Mononuclear cell (primary cell): ENCODE measurements around the gene SLC39A11. TPM values are rescaled to one million over a fixed set of nuclear protein-coding genes. Genes with fewer than 3 reads are reported as not detected.
"Not testable (repeated sequence)": the region's sequence is repeated elsewhere in the genome, so short reads cannot be mapped to it uniquely, and the experiment has no call there.

ENCODE experiments used
- H3K27me3 ChIP-seq: 2 replicates; pipeline ENCODE4 v1.6.0; 2011; ENCODE audit warnings: low read length, control low read depth; ENCODE audit not compliant: insufficient read depth
- H3K4me1 ChIP-seq: 2 replicates; pipeline ENCODE4 v1.5.1; 2011; ENCODE audit warnings: mild to moderate bottlenecking, low read length, control low read depth; ENCODE audit not compliant: insufficient read depth
- H3K4me3 ChIP-seq: 2 replicates; pipeline ENCODE4 v1.5.1; 2011; ENCODE audit warnings: mild to moderate bottlenecking, low read length, moderate library complexity
- H3K9me3 ChIP-seq: 2 replicates; pipeline ENCODE4 v1.5.1; 2011; ENCODE audit warnings: low read depth, mild to moderate bottlenecking, control low read depth, low read length
- total RNA-seq: library from RNA; depleted of rRNA; stranded (reverse); fragments of >200 nt; gene quantifications from one replicate; pipeline ENCODE4 v1.2.3, GENCODE V29; 2012

SLC39A11 gene
- total RNA-seq, 1 donor = 14.4 TPM

GRCh38 chr17:72998343-72998742 is 94.1 kb downstream of the SLC39A11 start:
- H3K9me3 ChIP-seq = no peaks in the 10 kb centered on the region
- H3K4me1 ChIP-seq = no peaks in the 10 kb centered on the region
- no peak overlapping the region for H3K4me3 ChIP-seq
- no peaks in the 10 kb centered on the region for H3K27me3 ChIP-seq

- H3K4me1 ChIP-seq = no peaks in the 10 kb centered on the region
- H3K27me3 ChIP-seq = no peaks in the 10 kb centered on the region
- no peaks in the 10 kb centered on the region for H3K9me3 ChIP-seq
- no peak overlapping the region for H3K4me3 ChIP-seq
These were observed 94.9 kb downstream of the SLC39A11 start for GRCh38 chr17:72997559-72997958.

- no peaks in the 10 kb centered on the region for H3K4me1 ChIP-seq
- H3K4me3 ChIP-seq = no peak overlapping the region
- H3K27me3 ChIP-seq = no peaks in the 10 kb centered on the region
- no peaks in the 10 kb centered on the region for H3K9me3 ChIP-seq
These were observed 95.7 kb downstream of the SLC39A11 start for GRCh38 chr17:72996791-72997190.

DNA sequence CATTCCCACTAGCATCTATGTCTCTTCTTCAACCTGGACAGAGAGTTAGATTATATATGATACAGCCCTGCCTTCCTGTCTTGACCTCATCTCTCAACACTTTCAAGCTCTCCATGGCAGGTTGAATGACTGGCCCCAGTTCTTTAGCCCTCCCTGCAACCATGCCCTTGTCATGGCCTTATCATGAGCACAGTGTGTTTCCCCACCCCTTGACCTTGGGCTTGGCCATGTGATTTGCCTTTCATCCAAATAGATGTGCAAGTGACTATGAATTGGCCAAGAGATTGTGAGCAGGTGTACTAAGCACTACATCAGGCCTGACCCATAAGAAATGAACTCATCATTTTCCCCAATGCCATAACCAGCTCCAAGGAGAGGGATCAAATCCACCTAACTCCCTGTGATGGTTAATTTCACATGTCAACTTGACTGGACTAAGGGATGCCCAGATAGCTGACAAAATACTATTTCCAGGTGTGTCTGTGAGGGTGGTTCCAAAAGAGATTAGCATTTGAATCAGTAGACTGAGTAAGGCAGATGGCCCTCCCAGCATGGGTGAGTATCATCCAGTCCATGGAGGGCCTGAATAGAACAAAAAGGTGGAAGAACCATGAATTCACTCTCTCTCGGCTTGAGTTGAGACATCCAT is 97.4 kb downstream of the SLC39A11 start:
- no peak overlapping the region for H3K4me3 ChIP-seq

DNA sequence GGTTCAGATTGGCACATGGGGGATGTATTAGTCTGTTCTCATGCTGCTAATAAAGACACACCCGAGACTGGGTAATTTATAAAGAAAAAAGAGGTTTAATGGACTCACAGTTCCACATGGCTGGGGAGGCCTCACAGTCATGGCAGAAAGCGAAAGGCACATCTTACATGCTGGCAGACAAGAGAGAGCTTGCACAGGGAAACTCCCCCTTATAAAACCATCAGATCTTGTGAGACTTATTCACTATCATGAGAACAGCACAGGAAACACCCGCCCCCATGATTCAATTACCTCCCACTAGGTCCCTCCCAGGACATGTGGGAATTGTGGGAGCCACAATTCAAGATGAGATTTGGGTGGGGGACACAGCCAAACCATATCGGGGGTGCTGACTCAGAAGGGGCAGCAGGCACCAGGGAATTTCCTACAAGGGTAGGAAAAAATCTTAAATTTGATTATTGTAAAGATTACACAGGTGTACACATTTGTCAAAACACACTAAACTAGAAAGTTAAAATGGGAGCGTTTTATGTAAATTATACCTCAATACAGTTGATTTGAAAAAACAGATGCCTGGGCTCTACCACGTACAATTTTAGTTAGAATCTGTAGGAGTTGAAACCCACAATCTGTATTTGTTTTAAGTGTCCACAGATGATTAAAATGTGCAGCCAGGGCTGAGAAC is 99.6 kb downstream of the SLC39A11 start:
- not testable (repeated sequence) for H3K27me3 ChIP-seq, H3K4me3 ChIP-seq, H3K4me1 ChIP-seq, H3K9me3 ChIP-seq

More for the DNA sequence above, 97.4 kb downstream of the SLC39A11 start:
- Histone ChIP-seq H3K27me3 (no peaks in the 10 kb centered on the region), H3K4me1 (no peaks in the 10 kb centered on the region), H3K9me3 (no peaks in the 10 kb centered on the region)

GRCh38 chr17:72991651-72992050 is 100.8 kb downstream of the SLC39A11 start:
- Histone ChIP-seq H3K4me3 (no peak overlapping the region), H3K4me1 (no peaks in the 10 kb centered on the region), H3K9me3 (no peaks in the 10 kb centered on the region), H3K27me3 (no peaks in the 10 kb centered on the region)

- H3K9me3 ChIP-seq = no peaks in the 10 kb centered on the region
These were observed 103.3 kb downstream of the SLC39A11 start for GRCh38 chr17:72989074-72989610.

GRCh38 chr17:72988451-72988850 is 104.0 kb downstream of the SLC39A11 start:
- Histone ChIP-seq H3K9me3 (no peaks in the 10 kb centered on the region), H3K27me3 (no peaks in the 10 kb centered on the region), H3K4me3 (no peak overlapping the region), H3K4me1 (peaks cover 5% of the 10 kb centered on the region)

More at GRCh38 chr17:72989074-72989610, 103.3 kb downstream of the SLC39A11 start:
- peaks cover 5% of the 10 kb centered on the region for H3K4me1 ChIP-seq
- no peak overlapping the region for H3K4me3 ChIP-seq
- no peaks in the 10 kb centered on the region for H3K27me3 ChIP-seq

DNA sequence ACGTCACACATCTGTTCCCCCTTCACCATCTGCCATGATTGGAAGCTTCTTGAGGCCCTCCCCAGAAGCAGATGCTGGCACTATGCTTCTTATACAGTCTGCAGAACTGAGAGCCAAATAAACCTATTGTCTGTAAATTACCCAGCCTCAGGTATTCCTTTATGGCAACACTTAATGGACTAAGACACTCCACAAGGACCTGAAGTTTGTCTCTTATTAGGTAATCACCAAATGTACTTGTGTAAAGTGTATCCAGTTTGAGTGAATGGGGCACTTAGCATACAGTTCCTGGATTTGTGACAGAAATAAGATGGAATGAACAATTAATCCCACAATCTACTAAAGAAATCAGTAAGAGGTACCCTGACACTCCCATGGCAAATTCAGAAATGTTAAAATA is 105.3 kb downstream of the SLC39A11 start:
- peaks cover 5% of the 10 kb centered on the region for H3K4me1 ChIP-seq
- H3K9me3 ChIP-seq = no peaks in the 10 kb centered on the region
- no peak overlapping the region for H3K4me3 ChIP-seq
- H3K27me3 ChIP-seq = no peaks in the 10 kb centered on the region

- peaks cover 5% of the 10 kb centered on the region for H3K4me1 ChIP-seq
- no peaks in the 10 kb centered on the region for H3K9me3 ChIP-seq
- H3K4me3 ChIP-seq = no peak overlapping the region
These were observed 106.4 kb downstream of the SLC39A11 start for GRCh38 chr17:72985882-72986720.

DNA sequence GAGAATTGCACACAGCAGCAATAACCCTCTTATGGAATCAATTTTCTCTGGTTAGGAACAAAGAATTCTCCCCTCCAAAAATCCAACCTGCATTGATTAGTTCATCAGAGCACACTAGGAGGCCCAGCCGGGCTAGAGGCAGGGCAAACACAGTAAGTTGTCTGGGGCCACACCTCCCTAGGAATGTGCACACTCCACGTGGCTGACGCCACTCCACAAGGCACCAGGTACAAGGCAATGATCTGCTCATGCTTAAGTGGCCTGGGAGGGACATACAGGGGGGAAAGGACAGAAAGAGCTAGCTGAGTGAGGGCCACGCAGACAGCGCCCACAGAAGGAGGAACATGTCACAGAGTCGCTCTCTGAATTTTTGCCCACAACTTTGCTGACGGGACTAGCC is 107.6 kb downstream of the SLC39A11 start:
- no peaks in the 10 kb centered on the region for H3K9me3 ChIP-seq
- no peak overlapping the region for H3K4me3 ChIP-seq
- no peaks in the 10 kb centered on the region for H3K27me3 ChIP-seq
- peaks cover 5% of the 10 kb centered on the region for H3K4me1 ChIP-seq

More at GRCh38 chr17:72985882-72986720, 106.4 kb downstream of the SLC39A11 start:
- no peaks in the 10 kb centered on the region for H3K27me3 ChIP-seq

DNA sequence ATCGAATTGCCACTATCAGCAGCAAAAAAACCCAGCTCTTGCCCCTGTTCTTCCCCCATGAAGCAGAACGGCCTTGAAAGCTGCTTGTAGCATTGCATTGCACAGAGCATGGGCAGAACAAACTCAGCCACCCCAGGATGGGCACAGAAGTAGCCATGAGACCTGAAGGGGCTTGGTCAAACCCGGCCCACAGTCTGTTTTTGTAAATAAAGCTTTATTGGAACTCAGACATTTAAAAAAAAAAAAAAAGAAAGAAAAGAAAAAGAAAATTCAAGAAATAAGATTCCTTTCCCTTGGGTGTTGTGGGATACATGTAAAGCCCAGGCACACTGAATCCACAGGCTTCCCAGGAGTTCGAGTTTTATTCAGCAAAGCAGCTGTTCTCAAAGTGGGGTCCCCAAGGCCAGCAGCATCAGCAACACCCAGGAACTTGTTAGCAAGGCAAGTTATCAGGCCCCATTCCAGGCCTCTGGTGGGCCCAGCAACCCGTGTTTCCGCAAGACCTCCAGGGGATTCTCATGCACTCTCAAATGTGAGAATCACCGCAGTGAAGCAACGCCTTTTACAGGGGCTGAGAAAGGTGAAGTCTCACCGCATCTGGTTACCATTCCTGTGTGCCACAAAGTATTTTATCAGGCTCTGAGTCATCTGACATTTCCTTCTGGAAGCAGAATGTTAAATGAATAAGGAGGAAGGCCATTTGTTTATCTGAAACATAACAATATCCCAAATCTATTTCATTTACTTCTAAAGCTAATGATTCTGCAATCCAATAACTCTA is 108.2 kb downstream of the SLC39A11 start:
- Histone ChIP-seq H3K4me1 (peaks cover 5% of the 10 kb centered on the region), H3K9me3 (no peaks in the 10 kb centered on the region), H3K27me3 (no peaks in the 10 kb centered on the region), H3K4me3 (no peak overlapping the region)

- no peaks in the 10 kb centered on the region for H3K9me3 ChIP-seq
- H3K4me3 ChIP-seq = no peak overlapping the region
- H3K4me1 ChIP-seq = peaks cover 18% of the 10 kb centered on the region
- no peaks in the 10 kb centered on the region for H3K27me3 ChIP-seq
These were observed 109.8 kb downstream of the SLC39A11 start for GRCh38 chr17:72982680-72983079.

- H3K4me1 ChIP-seq = peaks cover 23% of the 10 kb centered on the region
- no peak overlapping the region for H3K4me3 ChIP-seq
- H3K9me3 ChIP-seq = no peaks in the 10 kb centered on the region
- no peaks in the 10 kb centered on the region for H3K27me3 ChIP-seq
These were observed 113.8 kb downstream of the SLC39A11 start for GRCh38 chr17:72978593-72979218.
